Measurements from ENCODE around the gene COL12A1. TPM values are rescaled to one million over a fixed set of nuclear protein-coding genes. Genes with fewer than 3 reads are reported as not detected.

The COL12A1 gene
- total and polyA plus RNA-seq, 9 of the 15 experiments (the other 6 are each of a cell fraction or from before 2014, with no cell fraction given) = 0.11 TPM; not detected in 8

- no peak for TF ChIP-seq CHD7 (IDR thresholded peaks at IDR 0.05; ENCODE audit: low read depth, low read length)
- no peak for TF ChIP-seq ASH1L (IDR thresholded peaks at IDR 0.05; ENCODE audit: borderline replicate concordance, low read depth, partially characterized antibody)
- no peak for TF ChIP-seq CHD1 (IDR thresholded peaks at IDR 0.05; ENCODE audit: low read length)
- no peak for TF ChIP-seq CHD4 (IDR thresholded peaks at IDR 0.05; ENCODE audit: insufficient read depth, insufficient replicate concordance, low read depth, low read length, poor library complexity, severe bottlenecking)
- no peak for TF ChIP-seq TCF15 (CRISPR knock-in tag; IDR thresholded peaks at IDR 0.05)
- TF ChIP-seq ZNF184 (CRISPR knock-in tag; IDR thresholded peaks at IDR 0.05) = no peak
- TF ChIP-seq PPARD (CRISPR knock-in tag; IDR thresholded peaks at IDR 0.05) = no peak
- peak; percentile 66 to 75 for TF ChIP-seq NRF1 (conservative IDR thresholded peaks at IDR 0.05 in 1 of 2, IDR thresholded peaks at IDR 0.05 in 1 of 2)
- TF ChIP-seq MAFK (IDR thresholded peaks at IDR 0.05; ENCODE audit: low read length) = peak; percentile 39; the same call in 1 of the 2 replicates
- TF ChIP-seq, protein P1, sequence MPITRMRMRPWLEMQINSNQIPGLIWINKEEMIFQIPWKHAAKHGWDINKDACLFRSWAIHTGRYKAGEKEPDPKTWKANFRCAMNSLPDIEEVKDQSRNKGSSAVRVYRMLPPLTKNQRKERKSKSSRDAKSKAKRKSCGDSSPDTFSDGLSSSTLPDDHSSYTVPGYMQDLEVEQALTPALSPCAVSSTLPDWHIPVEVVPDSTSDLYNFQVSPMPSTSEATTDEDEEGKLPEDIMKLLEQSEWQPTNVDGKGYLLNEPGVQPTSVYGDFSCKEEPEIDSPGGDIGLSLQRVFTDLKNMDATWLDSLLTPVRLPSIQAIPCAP (CRISPR knock-in tag; IDR thresholded peaks at IDR 0.05; ENCODE audit: borderline replicate concordance) = no peak
- TF ChIP-seq ZFX (CRISPR knock-in tag; IDR thresholded peaks at IDR 0.05) = peak; percentile 33; the same call in 1 of the 2 replicates
- 0 out of 2 replicates have a peak, but pooled peaks have one; percentile 16 for TF ChIP-seq ZBED1 (IDR thresholded peaks at IDR 0.05)
- TF ChIP-seq ZNF717 (CRISPR knock-in tag; IDR thresholded peaks at IDR 0.05) = no peak
- TF ChIP-seq, protein P2, sequence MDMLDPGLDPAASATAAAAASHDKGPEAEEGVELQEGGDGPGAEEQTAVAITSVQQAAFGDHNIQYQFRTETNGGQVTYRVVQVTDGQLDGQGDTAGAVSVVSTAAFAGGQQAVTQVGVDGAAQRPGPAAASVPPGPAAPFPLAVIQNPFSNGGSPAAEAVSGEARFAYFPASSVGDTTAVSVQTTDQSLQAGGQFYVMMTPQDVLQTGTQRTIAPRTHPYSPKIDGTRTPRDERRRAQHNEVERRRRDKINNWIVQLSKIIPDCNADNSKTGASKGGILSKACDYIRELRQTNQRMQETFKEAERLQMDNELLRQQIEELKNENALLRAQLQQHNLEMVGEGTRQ (CRISPR knock-in tag; IDR thresholded peaks at IDR 0.05) = no peak
Measured at GRCh38 chr6:75243333-75244062, 37.6 kb upstream of the COL12A1 start, which contains the start of gene COX7A2 (continued).

All from K562 (cell line).